Gastroesophageal sphincter (tissue), 4 donors: ENCODE data around the gene WDR70. TPM values are rescaled to one million over a fixed set of nuclear protein-coding genes. Genes with fewer than 3 reads are reported as not detected.

Experiments used
- ATAC-seq: fragments of 150-250 bp; one replicate; pipeline ENCODE4 v1.9.1; 2016; ENCODE audit warnings: mild to moderate bottlenecking, moderate library complexity
- H3K27ac ChIP-seq, 4 donors: fragments of 200-600 bp; sonication (generic) in 3 of 4; 1 replicate in 3 of 4; 2 replicates in 1 of 4; pipeline ENCODE4 v1.5.1; 2016 to 2019
- H3K27me3 ChIP-seq: fragments of 200-600 bp; sonication (generic); one replicate; pipeline ENCODE4 v1.5.1; 2019
- H3K36me3 ChIP-seq, 2 donors: fragments of 200-600 bp; sonication (generic); one replicate each; pipeline ENCODE4 v1.5.1; 2019; ENCODE audit warnings: control low read depth in 1 of 2
- H3K4me1 ChIP-seq, 3 donors: fragments of 200-600 bp; sonication (generic); 1 replicate in 2 of 3; 2 replicates in 1 of 3; pipeline ENCODE4 v1.5.1; 2016 to 2019; ENCODE audit warnings: control low read depth in 2 of 3
- H3K4me3 ChIP-seq, 2 donors: fragments of 200-600 bp; sonication (generic); one replicate each; pipeline ENCODE4 v1.5.1; 2019; ENCODE audit warnings: mild to moderate bottlenecking in 1 of 2, moderate library complexity in 1 of 2
- H3K9me3 ChIP-seq, 3 donors: fragments of 200-600 bp; sonication (generic); one replicate each; pipeline ENCODE4 v1.5.1; 2017 to 2019; ENCODE audit warnings: control low read depth in 2 of 3
- CTCF ChIP-seq, 4 experiments: fragments of 200-600 bp in 2 of 4; fragments of 450-650 bp in 2 of 4; sonication (generic) in 1 of 4; IDR thresholded peaks; one replicate each; pipeline ENCODE4 v1.5.1; 2017 to 2019; ENCODE audit warnings: antibody characterized with exemption in 4 of 4, mild to moderate bottlenecking in 2 of 4, moderate library complexity in 2 of 4
- EP300 ChIP-seq: sonication (generic); formaldehyde crosslinking; IDR thresholded peaks from one replicate; pipeline ENCODE4 v1.6.1; 2017; ENCODE audit warnings: antibody characterized with exemption, mild to moderate bottlenecking
- POLR2A ChIP-seq, 2 donors: fragments of 450-650 bp; IDR thresholded peaks; one replicate each; pipeline ENCODE4 v1.6.1; 2017; ENCODE audit warnings: antibody characterized with exemption in 2 of 2, mild to moderate bottlenecking in 2 of 2, moderate library complexity in 1 of 2
- POLR2AphosphoS5 ChIP-seq: sonication (generic); formaldehyde crosslinking; IDR thresholded peaks from one replicate; pipeline ENCODE4 v1.6.1; 2017; ENCODE audit warnings: antibody characterized with exemption
- WGBS, 2 donors: methylation state at CpG; one replicate each; pipeline ENCODE4 v1.1.5; 2018; ENCODE audit warnings: low coverage in 1 of 2; 5-methylcytosine and 5-hydroxymethylcytosine counted together
- total RNA-seq, 4 donors: library from RNA; depleted of rRNA; stranded (reverse); fragments of >200 nt; gene quantifications; one replicate each; pipeline ENCODE4 v1.1.0, GENCODE V29; 2016

The WDR70 gene
- total RNA-seq, 4 donors from 2014 or later = 15.5 to 24.3 (median 22.2) TPM

- H3K9me3 ChIP-seq = no peaks in the 10 kb centered on the region
- no peaks in the 10 kb centered on the region for H3K27me3 ChIP-seq
- no peak overlapping the region for H3K4me3 ChIP-seq
- no peak for TF ChIP-seq EP300
- no peak for TF ChIP-seq CTCF (IDR thresholded peaks at IDR 0.05)
- no peak for TF ChIP-seq POLR2A (IDR thresholded peaks at IDR 0.05)
- no peak for TF ChIP-seq POLR2AphosphoS5
- ATAC-seq = no peak
- peaks cover 0 to 32% (median 3%) of the 10 kb centered on the region in 3 donors for H3K4me1 ChIP-seq
- H3K36me3 ChIP-seq = peaks cover 0 to 28% of the 10 kb centered on the region in 2 donors
- peak overlapping the region in 3 of 4 donors; percentile 2 to 61 (median 39) for H3K27ac ChIP-seq
Observed at GRCh38 chr5:37740331-37741066, 361.4 kb downstream of the WDR70 start.

GRCh38 chr5:37742111-37742510, 363.0 kb downstream of the WDR70 start:
- Histone ChIP-seq H3K9me3 (no peaks in the 10 kb centered on the region), H3K27ac (no peak overlapping the region), H3K27me3 (no peaks in the 10 kb centered on the region), H3K36me3 (peaks cover 0 to 28% of the 10 kb centered on the region in 2 donors), H3K4me1 (peaks cover 0 to 25% (median 0%) of the 10 kb centered on the region in 3 donors), H3K4me3 (no peak overlapping the region)
- TF ChIP-seq POLR2A (IDR thresholded peaks at IDR 0.05) (no peak), EP300 (no peak), CTCF (IDR thresholded peaks at IDR 0.05) (no peak), POLR2AphosphoS5 (no peak)
- no peak for ATAC-seq

GRCh38 chr5:37751227-37751626, 372.1 kb downstream of the WDR70 start:
- Histone ChIP-seq H3K27me3 (no peaks in the 10 kb centered on the region), H3K9me3 (no peaks in the 10 kb centered on the region), H3K36me3 (peaks cover 0 to 14% of the 10 kb centered on the region in 2 donors), H3K4me3 (no peak overlapping the region), H3K27ac (no peak overlapping the region), H3K4me1 (no peaks in the 10 kb centered on the region)
- TF ChIP-seq CTCF (IDR thresholded peaks at IDR 0.05) = no peak
- TF ChIP-seq EP300 = no peak
- TF ChIP-seq POLR2A (IDR thresholded peaks at IDR 0.05) = no peak
- ATAC-seq = no peak
- 72 to 76% methylated on average over 3 of the region's 3 CpGs for WGBS, 2 donors

GRCh38 chr5:37754976-37755375, 375.9 kb downstream of the WDR70 start:
- Histone ChIP-seq H3K36me3 (peaks cover 0 to 14% of the 10 kb centered on the region in 2 donors), H3K27ac (peak overlapping the region in 3 of 4 donors; percentile 24 to 53 (median 42)), H3K9me3 (no peaks in the 10 kb centered on the region), H3K4me3 (no peak overlapping the region), H3K27me3 (no peaks in the 10 kb centered on the region), H3K4me1 (no peaks in the 10 kb centered on the region)
- peak; percentile 43 for ATAC-seq
- 62 to 67% methylated on average over 4 of the region's 4 CpGs for WGBS, 2 donors
- no peak for TF ChIP-seq EP300
- no peak for TF ChIP-seq POLR2A (IDR thresholded peaks at IDR 0.05)
- no peak for TF ChIP-seq POLR2AphosphoS5
- TF ChIP-seq CTCF (IDR thresholded peaks at IDR 0.05) = no peak

- Histone ChIP-seq H3K36me3 (peaks cover 0 to 14% of the 10 kb centered on the region in 2 donors), H3K27me3 (no peaks in the 10 kb centered on the region), H3K4me1 (no peaks in the 10 kb centered on the region), H3K4me3 (no peak overlapping the region), H3K27ac (peak overlapping the region in 3 of 4 donors; percentile 24 to 53 (median 42)), H3K9me3 (no peaks in the 10 kb centered on the region)
- ATAC-seq = no peak
- 33 to 72% methylated on average over 4 of the region's 4 CpGs for WGBS, 2 donors
- no peak for TF ChIP-seq POLR2AphosphoS5
- no peak for TF ChIP-seq EP300
- TF ChIP-seq POLR2A (IDR thresholded peaks at IDR 0.05) = no peak
- no peak for TF ChIP-seq CTCF (IDR thresholded peaks at IDR 0.05)
Observed at GRCh38 chr5:37755581-37755980, 376.5 kb downstream of the WDR70 start.
